Skeletal muscle cell (primary cell): ENCODE measurements around the gene RDX.

Source experiments
- DNase-seq: peaks from one replicate; pipeline ENCODE4 v3.0.0-alpha.2; 2010; ENCODE audit warnings: low read depth
- H3K4me3 ChIP-seq: 2 replicates; pipeline ENCODE4 v1.5.1; 2011; ENCODE audit warnings: low read depth, mild to moderate bottlenecking, control low read depth, low read length, moderate library complexity

The RDX gene

DNA sequence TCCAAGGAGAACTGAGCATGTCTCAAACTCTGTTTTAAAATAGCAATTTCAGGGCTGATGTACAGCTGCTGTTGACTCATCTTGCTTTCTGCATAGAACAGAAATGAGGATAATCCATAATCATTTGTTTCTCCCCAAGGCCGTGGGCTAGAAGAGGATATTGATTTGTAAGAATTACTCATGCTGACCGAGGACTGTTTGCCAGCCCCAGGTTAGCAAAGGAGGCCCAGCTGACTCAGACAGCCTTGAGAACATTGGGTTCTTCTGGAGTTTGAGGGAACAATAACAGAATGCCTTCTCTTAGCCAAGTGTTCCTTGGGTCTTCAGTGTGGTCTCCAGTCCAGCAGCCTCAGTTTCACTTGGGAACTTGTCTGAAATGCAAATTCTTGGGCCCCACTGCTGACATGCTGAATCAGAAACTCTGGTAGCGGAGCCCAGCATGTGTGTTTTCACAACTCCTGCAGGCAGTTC is 111.3 kb downstream of the RDX start:
- DNase-seq, result peak; percentile 99
- no peak overlapping the region for H3K4me3 ChIP-seq

DNA sequence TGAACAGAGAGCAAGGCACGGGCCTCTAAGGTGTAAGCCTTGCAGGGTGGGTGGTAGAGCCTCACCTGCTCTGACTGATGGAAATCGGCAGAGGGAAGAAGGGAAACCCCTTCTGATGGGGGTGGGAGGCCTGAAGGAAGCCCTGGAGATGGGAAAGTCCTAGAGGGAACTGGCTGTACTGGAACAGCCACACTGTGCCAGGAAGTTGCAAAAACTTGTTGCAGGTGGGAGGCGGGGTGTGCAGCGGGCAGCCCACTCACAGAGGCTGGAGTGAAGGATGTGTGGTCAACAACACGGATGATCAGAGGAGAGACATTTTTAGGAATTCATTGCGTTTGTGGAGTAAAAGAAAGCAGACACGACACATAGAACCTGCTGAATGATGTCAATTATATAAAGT is 112.0 kb downstream of the RDX start:
- no peak overlapping the region for H3K4me3 ChIP-seq
- no peak for DNase-seq

DNA sequence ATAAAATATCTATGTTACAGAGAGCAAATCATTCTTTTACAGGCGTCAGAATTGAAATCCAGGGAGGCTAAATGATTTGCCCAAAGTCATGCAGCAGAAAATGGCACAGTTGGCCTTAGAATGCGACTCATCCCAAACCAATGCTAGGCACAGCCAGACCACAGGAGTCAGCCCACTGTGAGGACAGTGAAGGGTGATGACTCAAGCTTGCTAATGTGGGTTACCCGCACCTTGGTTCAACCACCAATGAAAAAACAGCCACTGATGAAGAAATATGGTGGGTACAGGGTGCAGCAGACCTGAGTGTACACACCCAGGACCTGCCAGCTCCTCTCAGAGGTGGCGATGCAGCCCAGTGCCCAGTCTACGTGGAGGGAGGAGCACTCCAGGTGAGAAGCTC is 113.5 kb downstream of the RDX start:
- no peak for DNase-seq

DNA sequence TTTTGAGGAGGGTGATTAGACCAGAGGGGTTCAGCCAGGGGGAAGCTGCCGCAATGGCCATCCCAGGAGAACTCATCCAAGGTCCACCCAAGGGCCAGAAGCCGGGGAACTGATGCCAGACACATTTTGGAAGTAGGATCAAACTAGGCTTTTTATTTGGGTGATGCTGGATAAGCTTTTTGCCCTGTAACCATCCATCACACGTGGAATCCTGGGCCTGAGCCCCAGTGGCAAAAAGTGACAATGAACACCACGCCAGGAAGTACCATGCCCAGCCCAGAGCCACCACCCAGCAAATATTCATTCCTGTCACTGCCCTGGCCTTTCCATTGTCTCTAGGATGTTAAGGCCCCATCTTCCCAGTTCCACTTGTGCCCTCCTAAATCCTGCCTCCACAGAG is 117.3 kb downstream of the RDX start:
- H3K4me3 ChIP-seq, result no peak overlapping the region
- DNase-seq, result no peak

More for the DNA sequence above, 113.5 kb downstream of the RDX start:
- no peak overlapping the region for H3K4me3 ChIP-seq

DNA sequence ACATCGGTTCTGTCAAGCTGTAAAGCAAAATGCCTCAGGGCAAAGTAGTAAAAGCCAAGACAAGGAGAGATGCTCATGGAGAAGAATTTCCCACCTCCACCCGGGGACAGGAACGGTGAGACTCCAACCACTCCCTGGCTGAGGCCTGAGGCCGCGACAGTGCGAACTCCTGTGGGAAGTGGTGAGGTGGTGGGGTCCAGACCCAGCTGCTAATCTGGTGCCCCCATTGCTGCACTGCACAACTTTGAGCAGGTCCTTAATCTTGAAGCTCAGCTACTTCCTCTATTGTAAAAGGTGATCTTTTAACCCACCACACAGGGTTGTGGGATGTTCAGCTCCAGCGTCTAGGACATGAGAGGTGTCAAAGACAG is 119.3 kb downstream of the RDX start:
- DNase-seq, result no peak
- no peak overlapping the region for H3K4me3 ChIP-seq

DNA sequence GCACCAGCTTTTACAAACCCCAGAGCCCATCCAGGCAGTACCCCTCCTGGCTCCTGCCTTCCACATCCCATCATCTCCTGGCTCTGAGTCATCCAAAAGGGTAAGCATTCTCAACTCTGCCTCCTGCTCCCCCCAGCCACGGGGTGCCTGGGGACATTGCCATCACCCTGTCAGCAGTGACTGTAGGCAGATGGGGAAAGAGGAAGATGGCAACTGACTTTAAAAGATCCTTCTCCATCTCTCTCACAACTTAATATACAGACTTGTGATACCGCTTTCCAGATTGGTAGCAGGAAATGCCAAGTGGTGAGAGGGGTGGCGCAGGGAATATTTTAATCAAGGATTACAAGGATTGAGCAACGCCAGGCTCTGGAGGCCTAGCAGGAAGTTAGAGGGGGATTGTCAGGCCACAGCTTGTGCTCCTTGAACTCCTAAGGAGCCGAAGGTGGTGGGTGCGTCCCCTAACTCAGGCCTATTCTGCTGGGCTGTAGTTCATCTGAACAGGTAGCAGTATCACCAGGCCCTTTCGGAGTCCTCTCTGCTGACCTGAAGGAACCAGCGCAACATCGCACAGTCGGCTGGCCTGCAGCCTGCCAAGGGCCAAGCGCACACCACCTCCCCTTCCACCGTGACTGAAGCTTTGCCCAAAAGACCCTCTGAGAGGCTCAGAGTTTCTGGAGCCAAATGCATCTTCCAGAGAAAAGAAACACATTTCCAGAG is 119.9 kb downstream of the RDX start:
- DNase-seq, result no peak
- no peak overlapping the region for H3K4me3 ChIP-seq

DNA sequence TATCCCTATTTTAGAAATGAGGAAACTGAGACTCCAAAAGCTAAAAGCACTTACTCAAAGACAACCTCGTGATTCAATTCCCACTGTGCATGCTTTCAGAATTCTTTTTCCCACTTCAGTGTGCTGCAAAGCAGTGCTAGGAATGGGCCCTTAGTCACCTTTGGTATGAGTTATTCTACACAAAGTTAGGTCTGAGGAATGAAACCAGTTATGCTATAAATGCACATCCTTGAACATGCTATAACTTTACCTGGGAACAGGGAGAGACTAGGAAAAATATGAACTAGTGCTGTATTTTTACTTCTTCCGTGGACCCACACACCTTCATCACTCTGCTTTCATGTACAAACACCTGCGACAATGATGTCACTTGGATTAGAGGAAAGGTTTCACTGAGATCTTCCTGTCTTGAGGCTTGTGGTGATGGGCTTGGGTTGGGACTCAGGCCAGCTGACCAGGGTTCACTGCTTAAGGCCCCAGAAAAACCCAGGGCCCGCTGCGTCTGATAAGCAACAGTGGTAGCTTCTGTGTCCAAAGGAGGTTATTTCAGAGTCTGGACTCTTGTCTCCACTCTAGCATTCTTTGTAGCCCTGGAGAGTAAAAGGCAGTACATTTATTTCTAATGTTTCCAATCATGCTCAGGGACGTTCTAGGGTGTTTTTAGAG is 121.6 kb downstream of the RDX start:
- no peak for DNase-seq
- no peak overlapping the region for H3K4me3 ChIP-seq

DNA sequence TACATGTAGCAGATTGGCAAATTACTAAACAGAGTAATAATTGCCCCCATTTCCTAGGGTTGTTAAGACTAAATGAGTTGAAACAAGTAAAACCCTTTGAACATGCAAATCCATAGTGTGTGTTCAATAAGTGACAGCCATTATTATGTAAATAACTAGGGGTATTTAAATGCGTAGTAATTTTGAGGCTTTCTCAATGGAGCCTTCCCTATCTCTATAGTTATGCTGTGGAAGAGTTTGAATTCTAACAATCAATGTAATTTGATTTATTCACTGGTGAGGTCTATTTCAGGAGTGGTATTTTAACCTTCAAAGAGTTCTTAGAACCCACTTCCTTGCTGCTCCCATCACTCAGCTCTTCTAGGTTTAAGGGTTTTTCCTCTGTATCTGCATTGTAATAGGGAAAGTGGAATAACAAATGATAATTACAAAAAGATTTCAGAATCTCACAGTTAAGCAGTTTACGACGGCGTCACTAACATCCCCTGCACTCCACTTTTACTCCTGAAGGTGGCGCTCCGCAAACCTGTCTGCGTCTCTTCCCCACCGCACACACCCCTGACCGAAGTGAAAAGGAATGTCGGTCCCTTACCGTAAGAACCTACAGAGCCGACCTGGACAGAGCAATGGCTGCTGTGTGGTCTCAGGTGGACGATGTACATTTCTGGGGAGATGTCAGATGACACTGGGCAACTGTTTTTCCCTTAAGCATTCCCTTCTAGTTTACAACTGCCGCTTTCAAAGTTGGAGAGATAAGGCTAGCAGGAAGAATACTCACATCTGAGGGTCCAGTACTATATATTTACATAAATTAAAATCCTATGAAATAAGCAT is 122.4 kb downstream of the RDX start:
- no peak overlapping the region for H3K4me3 ChIP-seq
- DNase-seq, result no peak

DNA sequence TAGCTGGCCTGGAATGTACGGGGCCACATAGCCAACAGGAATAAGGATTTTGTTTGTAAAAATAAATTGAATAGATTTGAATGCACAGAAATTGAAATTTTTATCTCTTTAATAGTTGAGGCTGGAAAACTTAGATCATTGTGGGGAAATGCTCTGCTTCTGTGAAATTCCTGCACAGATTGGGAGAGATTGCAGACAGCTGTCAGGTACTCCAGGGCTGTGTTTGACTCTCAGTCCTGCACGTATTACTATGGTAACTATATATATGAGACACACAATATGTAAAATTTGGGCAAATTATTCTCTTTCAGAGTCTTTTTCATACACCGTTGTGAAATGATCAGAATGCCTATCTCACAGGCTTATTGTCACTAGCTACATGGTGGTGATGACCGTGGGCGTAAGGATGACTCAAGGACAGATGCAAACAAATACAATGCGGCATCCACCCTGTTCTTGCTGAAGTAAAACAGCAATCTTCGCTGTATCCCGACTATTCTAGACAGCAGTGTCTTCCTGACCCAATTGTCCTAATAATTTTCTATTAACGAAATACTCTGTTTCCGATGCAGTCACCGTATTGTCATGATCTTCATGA is 123.8 kb downstream of the RDX start:
- no peak for DNase-seq
- H3K4me3 ChIP-seq, result no peak overlapping the region

DNA sequence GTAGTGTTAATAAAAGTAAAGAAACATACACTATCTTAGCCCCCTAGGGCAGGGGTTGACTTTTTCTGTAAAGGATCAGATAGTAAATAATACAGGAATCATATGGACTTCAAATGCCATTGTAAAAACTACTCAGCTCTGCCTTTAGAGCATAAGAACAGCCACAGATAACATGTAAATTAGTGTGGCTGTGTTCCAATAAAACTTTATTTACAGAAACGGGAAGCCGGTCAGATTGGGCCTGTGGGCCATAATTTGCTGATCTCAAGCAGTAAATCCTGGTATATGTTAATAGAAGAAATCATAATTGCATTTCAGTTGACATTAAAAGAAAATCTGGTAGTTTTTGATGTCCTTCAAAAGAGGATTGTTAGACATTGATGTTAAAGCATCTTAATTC is 126.7 kb downstream of the RDX start:
- no peak overlapping the region for H3K4me3 ChIP-seq
- no peak for DNase-seq

DNA sequence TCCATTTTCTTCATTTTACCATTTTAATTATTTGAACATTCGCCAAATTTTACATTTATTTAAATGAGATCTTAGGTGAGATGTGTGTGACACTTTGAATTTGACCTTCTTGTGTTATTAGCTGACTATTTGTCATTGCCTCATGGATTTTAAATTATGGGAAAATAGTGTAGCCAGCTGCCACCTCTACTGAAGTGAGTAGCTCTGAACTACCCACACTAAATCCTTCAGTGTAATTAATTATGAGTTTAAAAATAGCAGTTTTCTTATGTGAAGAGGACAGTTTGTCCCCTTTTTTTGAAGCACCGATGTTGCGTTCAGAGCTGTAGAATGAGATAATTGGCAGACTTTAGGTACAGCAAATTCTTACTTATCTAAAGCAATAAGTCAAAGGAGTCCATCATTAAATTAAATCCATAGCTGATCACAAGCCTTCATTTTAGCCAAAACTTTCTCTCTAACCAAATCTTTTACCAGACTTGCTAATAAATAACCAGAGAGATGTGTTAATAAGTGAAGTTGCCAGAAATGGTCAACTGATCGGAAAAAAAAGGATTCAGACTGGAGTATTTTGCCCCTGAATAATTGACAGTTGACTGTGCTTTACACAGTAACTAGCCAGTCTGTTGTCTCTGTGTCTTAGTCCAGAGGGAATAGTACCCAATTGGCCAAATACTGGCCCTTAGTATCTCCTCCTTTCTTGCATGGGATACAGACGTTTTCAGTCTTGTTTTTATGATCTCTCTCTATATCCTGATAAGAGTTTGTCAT is 128.2 kb downstream of the RDX start:
- no peak overlapping the region for H3K4me3 ChIP-seq
- DNase-seq, result no peak

DNA sequence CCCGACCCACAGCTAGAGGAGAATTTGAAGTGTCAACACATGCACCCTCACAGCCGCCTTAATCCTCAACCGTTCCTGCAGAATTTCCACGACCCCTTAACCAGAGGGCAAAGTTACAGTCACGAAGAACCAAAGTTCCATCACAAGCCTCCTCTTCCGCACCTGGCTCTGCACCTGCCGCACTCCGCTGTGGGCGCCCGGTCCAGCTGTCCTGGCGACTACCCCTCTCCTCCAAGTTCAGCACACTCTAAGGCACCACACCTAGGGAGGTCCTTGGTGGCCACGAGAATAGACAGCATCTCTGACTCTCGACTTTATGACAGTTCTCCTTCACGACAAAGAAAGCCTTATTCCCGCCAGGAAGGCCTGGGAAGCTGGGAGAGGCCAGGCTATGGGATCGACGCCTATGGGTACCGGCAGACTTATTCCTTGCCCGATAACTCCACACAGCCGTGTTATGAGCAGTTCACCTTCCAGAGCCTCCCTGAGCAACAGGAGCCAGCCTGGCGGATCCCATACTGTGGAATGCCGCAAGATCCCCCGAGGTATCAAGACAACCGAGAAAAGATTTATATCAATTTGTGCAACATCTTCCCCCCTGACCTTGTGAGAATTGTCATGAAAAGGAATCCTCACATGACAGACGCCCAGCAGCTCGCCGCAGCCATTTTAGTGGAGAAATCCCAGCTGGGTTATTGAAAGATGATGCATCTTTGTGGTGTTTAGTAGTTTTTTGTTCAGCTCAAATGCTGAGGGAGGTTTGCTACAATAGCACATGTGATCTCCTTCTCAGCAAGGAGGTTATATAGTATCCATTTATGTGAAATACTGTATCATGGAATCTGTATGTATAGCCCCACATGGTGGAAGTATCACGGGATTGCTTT is 131.1 kb downstream of the RDX start:
- H3K4me3 ChIP-seq, result no peak overlapping the region
- no peak for DNase-seq

DNA sequence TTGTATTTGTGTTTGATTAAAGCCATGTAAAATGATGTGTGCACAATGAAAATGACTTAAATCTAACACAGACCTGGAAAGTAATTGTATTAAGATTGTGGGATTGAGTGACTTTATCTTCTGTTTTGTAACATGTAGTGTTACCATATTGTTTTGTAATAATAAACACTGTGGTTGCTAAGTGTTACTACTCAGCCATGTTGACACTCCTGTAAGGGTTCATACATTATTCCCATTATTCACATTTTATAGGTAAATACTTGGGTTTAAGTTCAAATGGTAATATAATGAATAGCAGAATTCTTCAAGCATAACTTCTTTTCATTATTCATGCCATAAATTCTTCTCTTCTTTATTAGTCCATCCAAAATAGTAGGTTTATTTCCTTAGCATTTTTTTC is 134.2 kb downstream of the RDX start:
- no peak for DNase-seq
- no peak overlapping the region for H3K4me3 ChIP-seq

DNA sequence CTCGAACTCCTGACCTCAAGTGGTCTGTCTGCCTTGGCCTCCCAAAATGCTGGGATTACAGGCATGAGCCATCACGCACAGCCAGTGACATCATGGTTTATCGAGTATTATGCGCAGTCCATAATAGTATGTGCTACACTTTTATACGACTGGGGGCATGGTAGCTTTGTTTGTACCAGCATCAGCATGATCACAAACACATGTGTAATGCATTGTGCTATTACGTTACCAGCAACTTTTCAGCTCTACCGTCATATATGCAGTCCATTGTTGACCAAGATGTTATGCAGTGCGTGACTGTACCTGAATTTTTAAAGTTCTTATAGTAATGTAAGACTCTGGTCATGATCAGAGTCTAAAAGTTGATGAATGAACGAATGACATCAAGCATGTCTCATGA is 135.4 kb downstream of the RDX start:
- no peak overlapping the region for H3K4me3 ChIP-seq
- DNase-seq, result no peak

DNA sequence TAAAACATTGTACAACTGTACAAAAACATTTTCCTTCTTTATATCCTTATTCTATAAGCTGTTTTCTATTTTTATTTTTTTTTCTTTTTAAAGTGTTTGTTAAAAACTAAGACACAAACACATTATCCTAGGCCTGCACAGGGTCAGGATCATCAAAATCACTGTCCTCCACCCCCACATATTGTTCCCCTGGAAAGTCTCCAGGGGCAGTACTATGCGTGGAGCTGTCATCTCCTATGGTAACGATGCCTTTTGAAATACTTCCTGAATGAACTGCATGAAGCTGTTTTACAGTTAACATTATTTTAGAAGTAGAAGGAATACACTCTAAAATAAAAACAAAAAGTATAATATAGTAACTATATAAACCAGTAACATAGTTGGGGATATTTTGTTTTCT is 136.0 kb downstream of the RDX start:
- peak; percentile 27 for DNase-seq
- H3K4me3 ChIP-seq, result no peak overlapping the region

DNA sequence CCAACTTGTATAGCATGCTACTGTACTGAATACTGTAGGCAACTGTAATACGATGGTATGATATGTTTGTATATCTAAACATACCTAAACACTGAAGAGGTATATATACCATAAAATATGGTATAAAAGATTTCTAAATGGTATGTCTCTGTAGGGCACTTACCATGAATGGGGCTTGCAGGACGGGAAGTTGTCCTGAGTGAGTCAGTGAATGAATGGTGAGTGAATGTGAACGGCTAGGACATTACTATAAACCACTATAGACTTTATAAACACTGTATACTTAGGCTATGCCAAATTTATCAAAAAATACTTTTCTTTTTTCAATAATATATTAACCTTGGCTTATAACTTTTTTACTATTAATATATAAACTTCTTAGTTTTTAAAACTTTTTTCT is 136.4 kb downstream of the RDX start:
- peak; percentile 40 for DNase-seq
- H3K4me3 ChIP-seq, result no peak overlapping the region

DNA sequence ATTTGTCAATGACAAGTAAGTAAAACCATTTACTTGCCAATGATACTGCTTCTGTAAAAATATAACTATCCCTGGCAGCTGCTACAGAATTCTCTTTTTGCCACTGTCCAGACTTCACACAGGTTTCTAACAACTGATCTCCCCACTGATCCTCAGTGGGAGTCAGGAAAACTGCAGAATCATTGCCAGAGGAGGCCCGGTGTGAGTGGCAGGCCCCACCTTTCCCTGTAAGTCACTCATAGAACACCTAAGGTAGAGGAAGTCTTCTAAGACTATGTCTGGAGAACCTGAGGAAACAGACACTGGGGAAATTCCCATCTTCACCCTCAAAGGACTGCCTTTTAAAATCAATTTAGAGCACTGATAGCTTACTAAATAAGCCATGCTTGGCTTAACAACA is 136.9 kb downstream of the RDX start:
- H3K4me3 ChIP-seq, result no peak overlapping the region

More for the DNA sequence above, 136.9 kb downstream of the RDX start:
- DNase-seq, result no peak
